HepG2 (cell line): Measurements from ENCODE around the gene SLC6A8.

Experiments used
- DNMT3B ChIP-seq: conservative IDR thresholded peaks from 2 replicates; pipeline ENCODE4 v1.6.1; 2016; ENCODE audit warnings: missing biosample characterization, control low read depth
- EZH2 ChIP-seq: conservative IDR thresholded peaks from 2 replicates; pipeline ENCODE4 v1.6.1; 2012; ENCODE audit warnings: mild to moderate bottlenecking, low read depth, low read length, moderate library complexity
- HNF4A ChIP-seq: sonication (generic); formaldehyde crosslinking; IDR thresholded peaks from 2 replicates; pipeline ENCODE4 v1.4.0; 2020; ENCODE audit warnings: missing genetic modification reagents
- KDM5A ChIP-seq: fragments of 200-600 bp; sonication (generic); IDR thresholded peaks from 2 replicates; pipeline ENCODE4 v1.7.0; 2018; ENCODE audit warnings: antibody characterized with exemption, mild to moderate bottlenecking, low read length, borderline replicate concordance
- MAX ChIP-seq: IDR thresholded peaks from 2 replicates; pipeline ENCODE4 v1.6.1; 2012; ENCODE audit warnings: inconsistent platforms
- NBN ChIP-seq: fragments of 450-650 bp; conservative IDR thresholded peaks from 2 replicates; pipeline ENCODE4 v1.6.1; 2017
- NFE2L1 ChIP-seq: sonication (generic); formaldehyde crosslinking; IDR thresholded peaks from 2 replicates; pipeline ENCODE4 v1.4.0; 2020; ENCODE audit warnings: missing genetic modification reagents, mild to moderate bottlenecking, borderline replicate concordance
- USF2 ChIP-seq, 2 experiments: sonication (generic) in 1 of 2; formaldehyde crosslinking in 1 of 2; IDR thresholded peaks; 2 replicates each; pipeline versions ENCODE4 v1.5.1 to v1.6.1; 2011 to 2020; ENCODE audit warnings: borderline replicate concordance in 1 of 2, low read depth in 1 of 2, low read length in 1 of 2, mild to moderate bottlenecking in 1 of 2, missing genetic modification reagents in 1 of 2, moderate library complexity in 1 of 2
- ZBTB44 ChIP-seq: sonication (generic); formaldehyde crosslinking; IDR thresholded peaks from 2 replicates; pipeline ENCODE4 v1.4.0; 2020; ENCODE audit warnings: missing genetic modification reagents
- ZC3H13 ChIP-seq: sonication (generic); formaldehyde crosslinking; IDR thresholded peaks from 2 replicates; pipeline ENCODE4 v1.8.1; 2023; ENCODE audit warnings: mild to moderate bottlenecking, missing genetic modification reagents, moderate library complexity
- ZNF282 ChIP-seq: fragments of 450-650 bp; IDR thresholded peaks from 2 replicates; pipeline ENCODE4 v1.6.1; 2018; ENCODE audit not compliant: partially characterized antibody
- ZNF577 ChIP-seq: sonication (generic); formaldehyde crosslinking; IDR thresholded peaks from 2 replicates; pipeline ENCODE4 v1.4.0; 2020; ENCODE audit warnings: mild to moderate bottlenecking, low read depth, missing genetic modification reagents, borderline replicate concordance
- ZNF746 ChIP-seq: sonication (generic); formaldehyde crosslinking; IDR thresholded peaks from 2 replicates; pipeline ENCODE4 v1.8.0; 2022; ENCODE audit warnings: mild to moderate bottlenecking, missing genetic modification reagents
- TF ChIP-seq, protein P1 (sequence below): sonication (generic); formaldehyde crosslinking; IDR thresholded peaks from 2 replicates; pipeline ENCODE4 v1.4.0; 2020; ENCODE audit warnings: missing genetic modification reagents

DNA sequence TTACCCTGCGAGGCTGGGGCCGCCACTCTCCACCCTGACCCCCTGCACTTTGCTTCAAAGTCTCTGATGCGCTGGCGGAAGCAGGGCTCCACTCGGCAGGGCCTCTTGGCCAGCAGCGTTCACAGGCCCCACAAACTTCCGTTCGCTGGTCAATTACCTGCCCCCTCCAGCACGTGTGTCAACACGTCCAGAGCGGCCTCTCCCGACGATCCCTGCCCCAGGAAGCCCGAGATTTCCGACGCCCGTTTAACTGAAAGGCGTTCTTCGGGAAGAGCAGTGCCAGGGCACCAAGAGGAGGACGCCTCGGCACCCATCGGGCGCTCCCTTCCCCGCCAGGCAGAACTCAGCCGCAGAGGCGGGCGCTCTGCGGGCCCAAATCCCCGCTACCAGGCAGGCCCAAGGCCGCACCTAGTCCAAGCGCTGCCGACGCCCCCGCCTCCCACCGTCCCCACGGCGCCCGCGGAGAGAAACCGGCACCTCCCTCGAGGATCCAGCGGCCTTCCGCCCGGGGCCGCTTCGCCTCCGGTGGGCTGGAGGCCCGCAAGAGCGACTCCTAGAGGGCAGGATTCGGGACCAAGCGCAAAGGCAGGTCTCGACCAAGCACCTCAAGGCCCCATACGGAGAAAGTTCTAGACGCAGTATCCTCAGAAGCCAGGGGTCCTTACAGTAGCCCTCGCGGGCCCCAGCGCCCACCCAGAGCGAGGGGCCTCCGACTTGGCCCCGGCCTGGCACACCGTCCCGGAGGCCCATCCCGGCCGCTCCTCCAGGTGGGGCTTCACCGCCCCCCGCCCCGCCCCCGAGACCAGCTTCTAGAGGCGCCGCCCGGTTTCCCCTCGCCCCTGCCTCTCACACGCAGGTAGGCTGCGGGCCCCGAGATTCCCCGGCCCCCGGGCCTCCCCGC is 35.9 kb downstream of the SLC6A8 start:
- TF ChIP-seq, protein P1, sequence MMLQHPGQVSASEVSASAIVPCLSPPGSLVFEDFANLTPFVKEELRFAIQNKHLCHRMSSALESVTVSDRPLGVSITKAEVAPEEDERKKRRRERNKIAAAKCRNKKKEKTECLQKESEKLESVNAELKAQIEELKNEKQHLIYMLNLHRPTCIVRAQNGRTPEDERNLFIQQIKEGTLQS (CRISPR knock-in tag), result no peak
- TF ChIP-seq USF2 (IDR thresholded peaks at IDR 0.05; ENCODE audit: low read depth, low read length) (no peak), USF2 (CRISPR knock-in tag; IDR thresholded peaks at IDR 0.05; ENCODE audit: borderline replicate concordance) (no peak), ZC3H13 (CRISPR knock-in tag) (0 out of 2 replicates have a peak, but pooled peaks have one; percentile 38), ZNF577 (CRISPR knock-in tag) (no peak), NFE2L1 (CRISPR knock-in tag) (no peak), ZNF282 (no peak), KDM5A (no peak), DNMT3B (CRISPR knock-in tag) (no peak), NBN (no peak), HNF4A (CRISPR knock-in tag) (peak; percentile 44), MAX (no peak), ZNF746 (CRISPR knock-in tag) (no peak), EZH2 (no peak), ZBTB44 (CRISPR knock-in tag) (no peak)
